OCI-LY7 (cell line): Measurements from ENCODE around the gene PXMP4. TPM values are rescaled to one million over a fixed set of nuclear protein-coding genes. Genes with fewer than 3 reads are reported as not detected.

Experiments used
- BruUV-seq: library from RNA; stranded (reverse); fragments of 400-500 nt; replicated peaks from 2 replicates; lab custom pipeline; 2021; lab: Mats Ljungman, UMichigan
- CTCF ChIA-PET: fragments of 300-600 bp; sonication (Branson Sonifier 250); formaldehyde crosslinking; loops from one replicate; lab custom pipeline; 2022; ENCODE audit warnings: antibody characterized with exemption; ENCODE audit not compliant: unreplicated experiment; lab: Charles Lee
- POLR2A ChIA-PET: fragments of 300-600 bp; sonication (Branson Sonifier 250); formaldehyde crosslinking; loops from one replicate; lab custom pipeline; 2022; ENCODE audit warnings: antibody characterized with exemption; lab: Charles Lee
- DNase-seq: peaks from one replicate; pipeline ENCODE4 v3.0.0-alpha.2; 2015; ENCODE audit warnings: low spot score
- H2AFZ ChIP-seq: fragments of 200-600 bp; sonication (generic), shearing (Covaris generic); 2 replicates; pipeline ENCODE4 v1.6.1; 2014; ENCODE audit warnings: mild to moderate bottlenecking, antibody characterized with exemption, low read length, moderate library complexity
- H3K27ac ChIP-seq: fragments of 200-600 bp; sonication (generic); 2 replicates; pipeline ENCODE4 v1.5.1; 2014; ENCODE audit warnings: mixed run types, low read depth, mild to moderate bottlenecking, moderate library complexity, low read length, inconsistent platforms; ENCODE audit not compliant: poor library complexity, severe bottlenecking
- H3K36me3 ChIP-seq: fragments of 200-600 bp; sonication (generic); 2 replicates; pipeline ENCODE4 v1.6.1; 2014; ENCODE audit warnings: mild to moderate bottlenecking, antibody characterized with exemption, low read length, moderate library complexity, mixed read lengths; ENCODE audit not compliant: insufficient read depth
- H3K4me1 ChIP-seq: fragments of 200-600 bp; sonication (generic); 2 replicates; pipeline ENCODE4 v1.5.1; 2014; ENCODE audit warnings: mild to moderate bottlenecking, low read length; ENCODE audit not compliant: insufficient read depth, poor library complexity, severe bottlenecking
- H3K4me2 ChIP-seq: fragments of 200-600 bp; sonication (generic); 2 replicates; pipeline ENCODE4 v1.6.1; 2014; ENCODE audit warnings: mild to moderate bottlenecking, low read length
- H3K4me3 ChIP-seq: fragments of 200-600 bp; sonication (generic); 2 replicates; pipeline ENCODE4 v1.5.1; 2014; ENCODE audit warnings: mild to moderate bottlenecking, low read depth, low read length; ENCODE audit not compliant: poor library complexity, severe bottlenecking
- H3K79me2 ChIP-seq: fragments of 200-600 bp; sonication (generic); 2 replicates; pipeline ENCODE4 v1.6.1; 2016; ENCODE audit warnings: low read depth, mild to moderate bottlenecking, low read length, moderate library complexity, mixed read lengths; ENCODE audit not compliant: insufficient read depth
- H3K9me2 ChIP-seq: fragments of 200-600 bp; sonication (generic); 2 replicates; pipeline ENCODE4 v1.6.1; 2016; ENCODE audit warnings: mild to moderate bottlenecking, low read length, mixed read lengths; ENCODE audit not compliant: insufficient read depth
- H3K9me3 ChIP-seq: fragments of 200-600 bp; sonication (generic); 2 replicates; pipeline ENCODE4 v1.6.1; 2014; ENCODE audit warnings: mild to moderate bottlenecking, mixed run types, low read length, mixed read lengths
- H4K20me1 ChIP-seq: fragments of 200-600 bp; sonication (generic); 2 replicates; pipeline ENCODE4 v1.6.1; 2014; ENCODE audit warnings: mild to moderate bottlenecking, antibody characterized with exemption, low read length, moderate library complexity, mixed read lengths; ENCODE audit not compliant: insufficient read depth
- EZH2phosphoT487 ChIP-seq: fragments of 200-600 bp; sonication (generic); IDR thresholded peaks from 2 replicates; pipeline ENCODE4 v1.6.1; 2018; ENCODE audit warnings: low read depth, borderline replicate concordance, mild to moderate bottlenecking, mixed run types, antibody characterized with exemption, low read length, moderate library complexity, mixed read lengths
- intact Hi-C: fragments of 100-400 bp; cut with micrococcal nuclease; formaldehyde crosslinking; loops from one replicate; pipeline ENCODE4 v1.10.0; 2022; ENCODE audit not compliant: unreplicated experiment
- total RNA-seq, 2 experiments: library from RNA; depleted of rRNA in 1 of 2; stranded (reverse); fragments of >200 nt in 1 of 2; shearing (Covaris generic) in 1 of 2; gene quantifications; 2 replicates each; pipeline ENCODE4 v1.2.3, GENCODE V29; 2014 to 2022
- TF ChIP-seq, protein P1 (sequence below): fragments of 200-600 bp; sonication (generic); conservative IDR thresholded peaks from 2 replicates; pipeline ENCODE4 v1.5.1; 2014; ENCODE audit warnings: mild to moderate bottlenecking, antibody characterized with exemption, low read length, moderate library complexity, mixed read lengths

PXMP4 gene
- total RNA-seq, 2 experiments from 2014 or later, result 3.1 to 8.2 TPM

GRCh38 chr20:33685328-33686099, 34.6 kb downstream of the PXMP4 start:
- BruUV-seq, result no TSS peak
- H3K4me1 ChIP-seq, result peaks cover 79% of the 10 kb centered on the region
- intact Hi-C loops, result loop anchor here (1.0 to 10.0 kb wide), 6 partner anchors 19 to 1929 kb away; partner anchors contain the start of genes ACTL10, EIF2S2, SPAG4 and ZNF341
- peak; percentile 98 for DNase-seq
- H3K79me2 ChIP-seq, result peaks cover 47% of the 10 kb centered on the region
- TF ChIP-seq, protein P1, sequence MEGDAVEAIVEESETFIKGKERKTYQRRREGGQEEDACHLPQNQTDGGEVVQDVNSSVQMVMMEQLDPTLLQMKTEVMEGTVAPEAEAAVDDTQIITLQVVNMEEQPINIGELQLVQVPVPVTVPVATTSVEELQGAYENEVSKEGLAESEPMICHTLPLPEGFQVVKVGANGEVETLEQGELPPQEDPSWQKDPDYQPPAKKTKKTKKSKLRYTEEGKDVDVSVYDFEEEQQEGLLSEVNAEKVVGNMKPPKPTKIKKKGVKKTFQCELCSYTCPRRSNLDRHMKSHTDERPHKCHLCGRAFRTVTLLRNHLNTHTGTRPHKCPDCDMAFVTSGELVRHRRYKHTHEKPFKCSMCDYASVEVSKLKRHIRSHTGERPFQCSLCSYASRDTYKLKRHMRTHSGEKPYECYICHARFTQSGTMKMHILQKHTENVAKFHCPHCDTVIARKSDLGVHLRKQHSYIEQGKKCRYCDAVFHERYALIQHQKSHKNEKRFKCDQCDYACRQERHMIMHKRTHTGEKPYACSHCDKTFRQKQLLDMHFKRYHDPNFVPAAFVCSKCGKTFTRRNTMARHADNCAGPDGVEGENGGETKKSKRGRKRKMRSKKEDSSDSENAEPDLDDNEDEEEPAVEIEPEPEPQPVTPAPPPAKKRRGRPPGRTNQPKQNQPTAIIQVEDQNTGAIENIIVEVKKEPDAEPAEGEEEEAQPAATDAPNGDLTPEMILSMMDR, result no peak
- no peak for TF ChIP-seq EZH2phosphoT487
- peak overlapping the region; percentile 90 for H3K4me3 ChIP-seq
- no peaks in the 10 kb centered on the region for H3K9me3 ChIP-seq
- no peak overlapping the region for H2AFZ ChIP-seq
- peaks cover 44% of the 10 kb centered on the region for H3K36me3 ChIP-seq
- H3K9me2 ChIP-seq, result no peaks in the 10 kb centered on the region
- peak overlapping the region; percentile 97 for H3K4me2 ChIP-seq
- ChIA-PET POLR2A (interaction anchor here (0.6 to 2.1 kb wide), 9 partner anchors 8 to 117 kb away, joined by 3 to 6 read pairs (median 4); partner anchors contain the start of gene ACTL10), CTCF (interaction anchor here (0.7 to 1.3 kb wide), 4 partner anchors 17 to 555 kb away, joined by 3 to 9 read pairs (median 4); no protein-coding TSS in a partner anchor)
- peak overlapping the region; percentile 94 for H3K27ac ChIP-seq
- H4K20me1 ChIP-seq, result peaks cover 23% of the 10 kb centered on the region

DNA sequence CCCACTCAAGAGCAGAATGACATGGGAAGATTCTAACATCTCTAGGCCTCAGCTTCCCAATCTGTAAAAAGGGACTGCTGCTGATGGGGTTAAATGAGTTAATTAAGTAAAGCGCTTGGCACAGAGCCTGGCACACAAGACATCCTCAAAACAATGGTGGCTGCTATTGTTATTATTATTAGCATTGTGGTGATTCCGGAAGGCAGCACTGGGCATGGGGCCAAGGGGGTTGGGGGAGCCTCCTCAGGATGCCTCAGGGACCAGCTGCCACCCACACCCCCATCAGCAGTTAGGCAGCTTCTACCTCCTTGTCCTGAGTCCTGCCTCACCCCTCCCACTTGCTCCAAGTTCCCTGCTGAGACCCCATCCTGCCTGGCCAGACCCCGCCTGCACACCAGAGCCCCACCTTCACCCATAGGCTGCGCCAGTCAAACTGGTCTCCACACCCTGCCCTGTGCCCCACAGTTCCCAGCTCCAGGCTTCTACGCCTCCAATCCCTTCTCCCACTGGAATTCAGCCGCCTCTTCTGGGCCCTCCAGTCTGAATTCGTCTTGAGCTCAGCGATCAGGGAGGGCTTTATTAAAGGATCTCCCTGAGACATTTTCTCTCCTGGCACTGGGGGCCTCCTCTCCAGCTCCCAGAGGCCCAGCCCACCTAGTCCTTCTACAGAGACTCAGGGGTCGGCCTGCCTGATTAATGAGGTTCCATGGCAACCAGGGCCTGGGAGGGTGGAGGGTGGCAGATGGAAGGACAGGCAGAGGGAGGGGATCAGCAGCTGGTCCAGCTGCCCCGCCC, 35.4 kb downstream of the PXMP4 start:
- Histone ChIP-seq H3K4me3 (peak overlapping the region; percentile 90), H3K9me3 (no peaks in the 10 kb centered on the region), H3K79me2 (peaks cover 53% of the 10 kb centered on the region), H3K36me3 (peaks cover 52% of the 10 kb centered on the region), H3K4me2 (peak overlapping the region; percentile 97), H2AFZ (no peak overlapping the region), H4K20me1 (peaks cover 27% of the 10 kb centered on the region), H3K9me2 (no peaks in the 10 kb centered on the region), H3K27ac (peak overlapping the region; percentile 94), H3K4me1 (peaks cover 80% of the 10 kb centered on the region)
- intact Hi-C loops, result loop anchor here (1.0 to 10.0 kb wide), 4 partner anchors 18 to 1930 kb away; partner anchors contain the start of genes ACTL10, EIF2S2 and SPAG4
- no TSS peak for BruUV-seq
- TF ChIP-seq, protein P1, result no peak
- no peak for TF ChIP-seq EZH2phosphoT487
- ChIA-PET CTCF (interaction anchor here (1.0 to 1.3 kb wide), 3 partner anchors 16 to 241 kb away, joined by 3 to 9 read pairs (median 5); no protein-coding TSS in a partner anchor), POLR2A (interaction anchor here (0.7 to 2.1 kb wide), 9 partner anchors 9 to 240 kb away, joined by 3 to 6 read pairs (median 4); partner anchors contain the start of gene ACTL10)
- peak; percentile 74 for DNase-seq
